Renal pelvis (tissue), 4 donors: ENCODE results near the gene ACSL3. TPM values are rescaled to one million over a fixed set of nuclear protein-coding genes. Genes with fewer than 3 reads are reported as not detected.
"Not testable (repeated sequence)": the region's sequence is repeated elsewhere in the genome, so short reads cannot be mapped to it uniquely, and the experiment has no call there.

Experiments used
- DNase-seq: peaks from one replicate; pipeline ENCODE4 v3.0.0-alpha.2; 2013
- polyA plus RNA-seq, 3 donors: library from polyadenylated mRNA; unstranded; fragments of 120-200 nt; gene quantifications; one replicate each; pipeline ENCODE4 v1.2.1, GENCODE V29; 2013; ENCODE audit not compliant: insufficient read length in 3 of 3

Gene ACSL3
- polyA plus RNA-seq, 3 donors = 62.7 to 68.4 (median 65.4) TPM

DNA sequence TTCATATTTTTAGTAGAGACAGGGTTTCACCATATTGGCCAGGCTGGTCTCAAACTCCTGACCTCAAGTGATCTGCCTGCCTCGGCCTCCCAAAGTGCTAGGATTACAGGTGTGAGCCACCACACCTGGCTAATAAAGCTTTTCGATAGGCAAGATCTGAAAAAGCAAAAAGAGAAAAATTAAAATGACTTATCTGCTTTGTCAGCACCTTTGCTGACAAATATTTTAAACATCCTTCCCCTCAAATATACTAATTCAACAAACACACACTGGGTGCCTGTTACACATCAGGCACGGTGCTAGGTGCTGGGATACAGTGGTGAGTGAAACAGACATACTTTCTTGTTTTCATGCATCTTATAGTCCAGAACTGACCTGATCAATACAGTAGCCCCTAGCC is 15.5 kb upstream of the ACSL3 start:
- DNase-seq = not testable (repeated sequence)

DNA sequence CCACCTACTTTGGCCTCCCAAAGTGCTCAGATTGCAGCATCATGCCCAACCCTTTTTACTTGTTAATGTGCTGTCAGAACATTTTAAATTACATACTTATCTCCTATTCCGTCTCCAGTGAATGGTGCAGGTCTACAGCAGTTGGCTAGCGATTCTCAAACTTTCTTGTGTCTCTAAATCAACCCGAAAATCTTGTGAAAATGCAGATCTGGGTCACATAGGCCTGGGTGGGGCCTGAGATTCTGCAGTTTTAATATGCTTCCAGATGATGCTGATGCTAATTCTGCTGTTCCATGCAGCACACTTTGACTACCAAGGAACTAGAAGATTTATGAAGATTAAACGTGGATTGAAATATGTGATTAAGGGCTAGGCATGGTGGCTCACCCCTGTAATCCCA is 14.8 kb upstream of the ACSL3 start:
- no peak for DNase-seq

DNA sequence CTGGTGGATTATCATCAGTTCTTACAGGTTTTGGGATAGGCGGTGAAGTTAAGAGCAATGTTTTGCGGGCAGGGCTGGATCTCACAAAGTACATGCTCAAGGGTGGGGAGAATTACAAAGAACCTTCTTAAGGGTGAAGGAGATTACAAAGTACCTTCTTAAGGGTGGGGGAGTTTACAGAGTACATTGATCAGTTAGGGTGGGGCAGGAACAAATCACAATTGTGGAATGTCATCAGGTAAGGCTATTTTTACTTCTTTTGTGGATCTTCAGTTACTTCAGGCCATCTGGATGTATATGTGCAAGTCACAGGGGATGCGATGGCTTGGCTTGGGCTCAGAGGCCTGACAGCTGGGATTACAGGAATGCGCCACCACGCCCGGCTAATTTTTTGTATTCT is 12.8 kb upstream of the ACSL3 start:
- not testable (repeated sequence) for DNase-seq

DNA sequence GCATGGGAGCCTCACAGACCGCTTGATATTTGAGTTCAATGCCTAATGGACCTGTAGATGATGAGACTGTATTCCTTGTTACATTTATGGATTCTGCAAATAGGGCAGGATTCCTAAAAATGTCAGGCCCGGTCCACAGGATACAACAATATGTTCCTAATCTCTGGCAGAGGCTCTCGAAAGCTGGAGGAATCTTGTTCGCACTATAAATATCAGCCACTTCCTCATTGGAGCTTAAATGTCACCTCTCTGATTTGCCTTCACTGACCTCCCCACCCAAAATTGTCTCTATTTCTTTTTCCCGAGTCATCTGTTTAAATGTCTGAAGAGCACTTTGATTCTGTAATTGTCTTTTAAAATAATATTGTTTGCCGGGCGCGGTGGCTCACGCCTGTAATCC is 12.0 kb upstream of the ACSL3 start:
- no peak for DNase-seq

DNA sequence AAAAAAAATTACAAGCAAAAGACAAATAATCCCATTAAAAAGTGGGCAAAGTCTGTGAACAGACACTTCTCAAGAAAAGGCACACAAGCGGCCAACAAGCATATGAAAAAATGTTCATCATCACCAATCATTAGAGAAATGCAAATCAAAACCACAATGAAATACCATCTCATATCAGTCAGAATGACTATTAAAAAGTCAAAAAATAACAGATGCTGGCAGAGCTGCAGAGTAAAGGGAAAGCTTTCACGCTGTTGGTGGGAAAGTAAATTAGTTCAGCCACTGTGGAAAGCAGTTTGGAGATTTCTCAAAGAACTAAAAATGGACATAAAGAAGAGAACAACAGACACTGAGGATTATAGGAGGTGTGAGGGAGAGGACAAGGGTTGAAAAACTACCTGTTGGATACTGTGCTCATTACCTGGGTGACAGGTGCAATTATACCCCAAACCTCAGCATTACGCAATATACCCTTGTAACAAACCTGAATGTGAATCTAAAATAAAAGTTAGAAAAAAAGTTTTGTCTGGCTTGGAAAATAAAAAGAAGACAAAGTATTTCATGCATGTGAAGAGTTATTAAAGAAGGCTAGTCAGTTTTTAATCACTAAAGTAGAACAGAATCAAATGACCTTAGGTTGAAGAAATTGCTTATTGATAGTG is 8.7 kb upstream of the ACSL3 start:
- DNase-seq = no peak

DNA sequence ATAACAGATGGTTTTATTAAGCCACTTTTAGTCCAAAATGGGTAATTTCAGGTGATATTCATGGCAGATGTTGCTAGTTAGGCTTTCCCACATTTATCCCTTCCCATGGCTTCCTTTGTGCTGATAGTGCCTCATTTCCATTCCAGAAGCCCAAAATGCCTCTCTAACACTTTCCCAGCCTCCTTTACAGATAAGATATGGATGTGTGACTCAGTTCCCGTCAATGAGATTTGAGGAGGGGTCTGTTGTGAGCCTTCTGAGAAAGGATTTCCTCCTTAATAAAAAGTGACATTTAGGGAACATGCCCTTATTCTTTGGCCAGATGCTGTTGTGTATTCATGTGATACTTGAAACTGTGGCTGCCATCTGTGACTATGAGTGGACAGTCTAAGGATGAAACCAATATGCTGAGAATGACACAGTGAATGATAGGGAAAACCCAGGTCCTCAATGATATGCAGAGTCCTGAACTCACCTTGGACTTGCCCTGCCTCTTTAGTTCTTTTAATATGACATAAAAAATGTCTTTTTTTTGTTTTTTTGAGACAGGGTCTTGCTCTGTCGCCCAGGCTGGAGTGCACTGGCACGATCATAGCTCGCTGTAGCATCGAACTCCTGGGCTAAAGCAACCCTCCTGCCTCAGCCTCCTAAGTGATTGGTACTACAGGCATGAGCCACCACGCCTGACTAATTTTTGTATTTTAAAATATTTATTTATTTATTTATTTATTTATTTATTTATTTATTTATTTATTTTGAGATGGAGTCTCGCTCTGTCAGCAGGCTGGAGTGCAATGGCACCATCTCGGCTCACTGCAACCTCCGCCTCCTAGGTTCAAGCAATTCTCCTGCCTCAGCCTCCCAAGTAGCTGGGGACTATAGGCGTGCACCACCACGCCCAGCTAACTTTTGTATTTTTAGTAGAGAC is 5.8 kb upstream of the ACSL3 start:
- DNase-seq = no peak

DNA sequence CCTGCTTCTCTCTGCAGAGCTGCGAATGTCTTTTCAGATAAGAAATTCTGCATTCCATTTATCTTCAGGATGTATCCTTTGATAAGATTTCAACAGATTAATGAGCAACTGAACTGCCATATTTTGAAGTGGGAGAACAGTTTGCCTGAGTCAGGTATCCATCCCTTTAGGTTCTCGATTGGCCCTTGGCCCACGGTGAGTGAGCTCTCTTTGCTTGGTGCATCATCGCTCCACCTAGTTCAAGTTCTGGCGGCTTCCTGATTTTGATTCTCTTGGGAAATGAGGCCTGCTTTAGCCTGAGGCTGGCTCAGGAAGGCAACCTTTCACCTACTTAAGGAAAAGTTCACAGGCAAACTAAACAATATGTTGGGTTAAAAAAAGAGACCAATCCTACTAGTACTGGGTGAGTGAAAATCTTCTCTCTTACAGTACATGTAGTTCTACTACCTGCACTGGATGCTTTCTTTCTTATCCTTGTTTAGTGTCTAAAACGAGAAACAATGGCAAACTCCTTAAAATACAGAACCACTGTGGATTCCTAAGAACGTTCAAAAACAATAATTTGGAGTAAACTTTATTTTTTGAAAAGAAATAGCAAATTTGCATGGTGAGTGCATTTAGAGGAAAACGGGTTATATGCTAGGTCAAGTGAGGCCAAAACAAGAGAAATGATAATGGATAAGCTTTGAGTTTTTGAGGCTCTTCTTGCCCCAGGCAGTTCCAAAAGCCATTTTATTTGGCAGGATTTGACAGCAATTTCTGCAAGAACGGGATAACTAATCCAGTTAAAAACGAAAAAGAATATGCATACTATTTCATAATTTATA is 837 bp upstream of the ACSL3 start:
- DNase-seq = peak; percentile 22

DNA sequence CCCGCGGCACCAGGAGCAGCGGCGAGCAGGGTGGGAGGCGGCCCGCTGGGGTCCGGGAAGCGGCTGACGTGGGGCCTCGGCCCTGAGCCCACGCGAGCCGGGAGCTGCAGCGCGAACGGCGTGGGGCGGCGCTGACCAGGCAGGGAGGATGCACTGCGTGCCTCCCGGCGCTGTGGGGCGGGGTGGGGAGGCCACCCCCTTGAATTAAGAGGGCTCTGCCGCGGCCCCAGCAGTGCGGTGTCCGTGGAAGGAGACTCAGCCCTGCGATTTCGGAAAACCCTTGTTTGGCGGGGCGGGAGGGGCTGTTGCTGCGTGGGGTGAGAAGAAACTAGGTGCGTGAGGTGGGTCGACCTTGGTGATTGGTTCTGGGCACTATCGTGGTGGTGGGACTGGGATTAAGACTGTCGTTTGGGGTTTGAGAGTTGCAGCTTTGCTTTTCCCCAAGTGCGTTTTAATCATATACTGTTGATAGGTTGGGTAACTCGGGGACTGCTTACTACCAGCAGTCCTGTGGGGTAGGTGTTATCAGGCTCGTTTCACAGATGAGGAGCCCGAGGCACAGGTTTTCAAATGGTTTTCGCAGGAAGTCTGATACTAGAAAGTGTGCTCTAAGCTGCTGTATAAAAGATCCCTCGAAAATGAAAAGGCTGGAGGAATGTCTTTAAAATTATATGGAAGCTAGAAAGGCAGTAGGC is 722 bp downstream of the ACSL3 start:
- DNase-seq = no peak

DNA sequence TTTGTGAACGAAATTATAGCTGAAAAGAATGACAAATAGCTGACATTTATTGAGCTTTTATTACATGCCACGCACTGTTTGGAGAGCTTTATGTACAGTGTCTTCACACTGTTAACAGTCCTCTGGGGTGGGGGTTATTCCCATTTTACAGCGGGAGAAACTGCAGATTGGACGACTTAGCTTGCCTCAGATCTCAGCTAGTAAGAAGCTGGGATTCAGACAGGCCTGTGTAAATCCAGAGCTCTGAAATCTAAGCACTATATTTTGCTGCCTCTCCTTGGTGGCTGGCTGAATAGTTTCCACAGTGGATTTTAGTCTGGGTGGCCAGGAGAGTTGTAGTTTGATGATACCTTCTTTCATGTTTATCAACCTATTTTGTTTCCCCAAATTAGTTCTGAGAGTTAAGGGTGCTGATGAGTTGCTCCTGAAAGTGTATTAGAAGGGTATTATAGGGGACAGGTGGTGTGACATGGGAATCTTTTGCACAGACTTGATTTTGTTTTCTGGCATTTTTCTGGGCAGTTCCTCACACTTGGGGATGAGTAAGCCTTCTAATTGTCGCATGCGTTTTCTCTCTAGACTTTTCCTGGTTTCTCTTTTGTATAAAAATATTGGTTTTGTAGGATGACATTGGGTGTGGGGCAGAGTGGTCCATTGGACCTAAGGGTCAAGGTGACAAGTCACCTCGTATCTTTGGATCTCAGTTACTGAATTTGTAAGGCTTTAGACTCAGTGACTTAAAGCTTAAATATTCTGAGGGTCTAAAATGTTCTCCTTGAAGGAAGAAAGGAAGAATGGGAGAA is 1.5 kb downstream of the ACSL3 start:
- DNase-seq = no peak

DNA sequence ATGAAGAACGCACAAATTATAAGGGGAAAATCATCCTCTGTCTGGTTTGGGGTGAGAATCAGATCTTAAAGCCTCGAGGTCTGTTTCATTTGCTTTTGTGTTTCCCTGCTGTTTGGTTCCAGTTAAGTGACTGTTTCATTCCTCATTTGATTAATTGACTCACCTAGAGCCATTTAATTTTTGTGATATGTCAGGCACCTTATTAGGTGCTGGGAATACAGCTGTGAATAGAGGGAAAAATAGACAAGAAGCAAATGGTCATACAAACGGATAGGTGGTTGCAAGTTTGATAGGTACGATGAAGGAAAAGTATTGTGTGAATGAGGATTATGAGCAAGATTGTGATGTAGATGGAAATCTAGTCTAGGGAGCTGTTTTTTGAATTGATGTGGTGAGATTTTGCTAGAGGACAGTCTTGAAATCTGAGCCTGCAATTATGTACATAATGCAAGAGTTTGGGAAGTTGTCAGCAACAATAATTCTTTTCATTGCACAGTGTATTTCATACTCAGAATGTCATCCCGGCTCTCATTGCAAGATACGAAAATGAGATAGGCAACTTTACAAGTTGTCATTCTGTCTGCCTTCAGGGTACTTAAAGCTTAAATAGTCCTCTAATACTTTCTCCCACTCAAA is 2.2 kb downstream of the ACSL3 start:
- no peak for DNase-seq

DNA sequence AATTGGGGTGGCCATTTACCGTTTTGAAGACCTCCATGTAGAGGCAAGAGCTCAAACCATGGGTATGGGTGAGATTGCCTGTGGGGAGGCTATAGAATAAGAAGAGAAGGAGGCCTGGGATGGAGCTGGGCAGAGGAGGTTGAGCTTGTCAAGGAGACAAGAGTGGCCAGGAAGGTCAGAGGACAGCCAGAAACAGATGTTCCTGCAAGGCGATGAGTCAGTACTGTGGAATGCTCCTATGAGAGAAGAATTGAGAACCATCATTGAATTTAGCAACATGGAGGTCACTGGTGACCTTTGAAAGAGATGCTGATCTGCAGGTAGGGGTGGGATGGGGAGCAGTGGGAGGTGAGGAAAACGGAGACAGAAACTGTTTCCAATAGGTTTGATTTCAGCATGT is 3.5 kb downstream of the ACSL3 start:
- DNase-seq = no peak

DNA sequence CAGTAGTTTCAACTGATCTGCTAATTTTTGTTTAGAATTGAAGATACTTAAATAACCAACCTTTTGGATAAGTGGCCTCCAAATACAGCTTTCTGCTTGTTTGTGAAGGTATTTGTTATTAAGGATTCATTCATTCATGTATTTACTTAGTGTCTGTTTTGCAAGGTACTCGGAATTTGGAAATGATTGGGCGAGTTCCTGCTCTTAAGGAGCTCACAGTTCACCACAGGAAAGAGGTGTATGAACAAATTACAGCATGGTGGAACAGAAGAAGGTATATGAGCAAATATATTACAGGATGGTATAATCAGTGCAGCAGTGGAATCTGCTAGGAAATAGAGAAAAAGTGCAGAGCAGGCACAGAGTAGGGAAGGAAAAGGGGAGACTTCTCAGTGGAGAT is 4.5 kb downstream of the ACSL3 start:
- DNase-seq = no peak

DNA sequence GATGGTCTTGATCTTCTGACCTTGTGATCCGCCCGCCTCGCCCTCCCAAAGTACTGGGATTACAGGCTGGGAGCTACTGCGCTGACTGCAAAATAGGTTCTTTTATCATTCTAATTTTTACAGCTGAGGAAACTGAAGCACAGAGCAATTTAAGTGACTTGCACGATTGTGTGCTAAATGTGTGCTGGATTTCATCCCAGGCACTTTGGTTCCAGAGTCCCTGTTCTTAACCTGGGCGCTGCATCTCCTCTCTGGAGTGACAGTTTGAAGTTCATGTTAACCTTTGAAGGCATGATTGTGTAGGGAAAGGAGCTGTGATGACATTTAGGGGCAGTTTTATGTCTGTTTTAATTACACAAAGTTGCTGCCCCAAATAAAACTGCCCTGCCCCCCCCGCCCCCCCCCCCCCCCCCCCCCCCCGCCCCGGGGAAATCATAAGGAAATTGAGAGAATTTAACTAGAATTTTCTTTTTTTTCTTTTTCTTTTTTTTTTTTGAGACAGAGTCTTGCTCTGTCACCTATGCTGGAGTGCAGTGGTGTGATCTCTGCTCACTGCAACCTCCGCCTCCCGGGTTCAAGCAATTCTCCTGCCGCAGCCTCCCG is 5.6 kb downstream of the ACSL3 start:
- DNase-seq = no peak

DNA sequence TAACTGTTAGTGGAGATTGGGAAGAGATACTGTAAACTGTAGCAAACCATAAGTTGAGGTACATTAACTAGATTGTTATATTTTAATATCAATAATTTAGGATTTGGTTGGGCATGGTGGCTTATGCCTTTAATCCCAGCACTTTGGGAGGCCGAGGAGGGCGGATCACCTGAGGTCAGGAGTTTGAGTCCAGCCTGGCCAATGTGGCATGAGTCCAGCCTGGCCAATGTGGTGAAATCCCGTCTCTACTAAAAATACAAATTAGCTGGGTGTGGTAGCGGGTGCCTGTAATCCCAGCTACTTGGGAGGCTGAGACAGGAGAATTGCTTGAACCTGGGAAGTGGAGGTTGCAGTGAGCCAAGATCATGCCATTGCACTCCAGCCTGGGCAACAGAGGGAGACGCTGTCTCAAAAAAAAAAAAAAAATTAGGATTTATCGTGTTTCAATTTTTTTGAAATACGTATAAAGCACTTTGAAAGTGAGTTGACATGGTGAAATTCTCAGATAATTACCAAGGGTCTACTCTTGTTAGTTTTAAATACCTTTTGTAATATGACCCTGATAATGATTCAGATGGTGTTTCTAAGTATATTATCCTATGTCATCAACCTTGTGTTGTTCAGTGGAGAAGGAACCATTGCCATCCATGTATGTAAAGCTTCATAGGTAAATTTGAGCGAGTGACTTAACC is 7.9 kb downstream of the ACSL3 start:
- DNase-seq = not testable (repeated sequence)

DNA sequence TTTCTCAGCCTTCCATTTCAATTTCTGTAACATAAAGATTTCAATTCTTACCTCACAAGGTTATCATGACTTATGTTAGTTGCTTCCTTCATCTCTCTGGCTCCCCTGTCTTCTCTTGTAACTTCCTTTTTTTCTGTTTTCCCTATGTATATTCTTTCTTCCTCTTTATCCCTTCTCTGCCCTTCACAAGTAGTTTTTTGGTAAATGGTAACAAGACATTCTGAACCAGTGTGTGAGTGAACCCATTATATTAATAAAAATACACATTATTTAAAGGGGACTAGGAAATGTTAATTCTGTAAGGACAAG is 8.4 kb downstream of the ACSL3 start:
- no peak for DNase-seq

DNA sequence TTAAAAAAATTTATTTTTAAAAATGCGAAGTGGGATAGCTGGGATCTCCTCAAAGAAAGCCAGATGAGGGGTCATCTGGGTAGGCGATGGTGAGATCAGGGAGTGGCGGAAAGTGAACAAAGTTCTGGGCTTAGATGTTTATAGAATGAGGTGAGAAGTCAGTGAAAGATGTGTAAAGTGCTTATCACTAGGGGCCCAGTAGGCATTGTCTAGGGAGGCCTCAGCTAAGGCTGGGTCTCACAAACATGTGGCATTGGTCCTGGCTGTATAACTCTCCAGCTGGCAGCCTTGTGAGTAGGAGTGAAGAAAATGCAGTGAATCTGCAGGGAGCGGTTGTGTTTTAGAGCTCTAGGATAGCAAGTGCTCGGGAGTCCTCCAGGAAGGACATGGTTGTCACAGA is 10.5 kb downstream of the ACSL3 start:
- DNase-seq = no peak

DNA sequence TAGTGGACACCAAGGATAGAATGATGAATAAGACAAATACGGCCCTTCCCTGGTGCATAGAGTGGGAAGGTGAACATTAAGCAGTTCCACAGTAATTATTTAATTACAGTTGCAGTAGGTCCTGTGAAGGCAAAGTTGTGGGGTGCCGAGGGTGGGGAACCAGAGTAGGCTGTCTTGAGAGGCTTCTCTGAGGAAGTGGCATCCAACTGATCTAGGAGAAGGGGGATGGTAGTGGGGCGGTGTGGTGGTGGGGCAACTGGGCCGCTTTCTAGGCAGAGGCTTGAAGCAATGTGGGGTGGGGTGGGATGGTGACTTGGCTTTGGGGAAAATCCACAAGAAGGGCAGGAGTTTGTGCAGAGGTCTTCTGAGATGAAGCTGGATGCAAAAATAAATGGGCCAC is 11.7 kb downstream of the ACSL3 start:
- no peak for DNase-seq

DNA sequence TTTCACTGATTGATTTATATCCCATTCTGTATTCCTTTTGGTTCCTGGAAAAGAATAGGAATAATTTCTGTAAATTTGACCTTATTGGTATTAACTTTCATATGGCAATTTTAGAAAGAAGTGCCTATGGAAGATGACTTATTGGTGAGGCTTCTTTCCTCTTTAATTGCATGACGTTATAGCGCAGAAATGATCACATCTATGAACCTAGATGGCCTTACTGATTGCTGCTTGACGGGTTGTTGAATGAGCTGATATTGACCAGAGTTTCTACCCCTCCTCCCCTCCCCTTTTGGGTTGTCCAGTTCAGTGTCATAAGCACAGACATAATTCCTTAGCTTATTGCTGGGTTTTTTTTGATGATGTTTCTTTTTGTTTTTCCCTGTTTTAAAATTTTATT is 14.6 kb downstream of the ACSL3 start:
- DNase-seq = no peak

DNA sequence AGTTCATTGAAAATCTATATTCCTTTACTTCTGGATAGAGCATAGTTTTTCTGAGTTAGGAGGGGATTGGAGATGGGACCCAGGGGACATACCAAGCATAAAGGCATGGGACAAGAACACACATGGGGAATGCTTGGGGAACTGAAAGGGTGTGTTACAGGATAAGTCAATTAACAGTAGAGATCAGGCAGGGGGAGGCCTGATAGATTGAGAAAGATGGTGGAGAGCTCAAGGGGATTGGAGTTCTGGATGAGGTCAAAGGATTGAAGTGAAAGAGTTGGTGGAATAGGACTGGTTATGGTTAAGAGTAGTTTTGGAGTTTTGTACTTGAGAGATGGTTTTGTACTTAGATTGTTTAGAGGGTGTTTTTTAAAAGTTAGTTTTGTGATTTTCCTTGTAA is 16.1 kb downstream of the ACSL3 start:
- DNase-seq = no peak
